ENCODE results near the gene ETFDH.
A peak's percentile ranks its signal among the peaks of the same experiment; 100 is the strongest.
"Not testable (repeated sequence)": the region's sequence is repeated elsewhere in the genome, so short reads cannot be mapped to it uniquely, and the experiment has no call there.

The ETFDH gene

DNA sequence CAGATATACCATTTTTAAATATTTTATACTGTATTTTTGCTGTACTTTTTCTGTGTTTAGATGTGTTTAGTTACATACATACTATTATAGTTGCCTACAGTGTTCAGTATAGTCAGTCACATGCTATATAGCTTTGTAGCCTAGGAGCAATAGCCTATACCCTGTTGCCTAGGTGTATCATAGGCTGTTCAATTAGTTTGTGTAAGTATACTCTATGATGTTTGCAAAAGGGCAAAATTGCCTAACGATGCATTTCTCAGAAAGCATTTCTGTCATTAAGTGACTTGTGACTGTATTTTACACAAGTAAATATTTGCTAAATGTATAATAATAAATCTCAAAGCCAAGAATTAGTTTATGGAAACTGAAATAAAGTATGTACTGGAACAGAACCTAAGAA, 9.5 kb downstream of the ETFDH start:
- no peak for DNase-seq

DNA sequence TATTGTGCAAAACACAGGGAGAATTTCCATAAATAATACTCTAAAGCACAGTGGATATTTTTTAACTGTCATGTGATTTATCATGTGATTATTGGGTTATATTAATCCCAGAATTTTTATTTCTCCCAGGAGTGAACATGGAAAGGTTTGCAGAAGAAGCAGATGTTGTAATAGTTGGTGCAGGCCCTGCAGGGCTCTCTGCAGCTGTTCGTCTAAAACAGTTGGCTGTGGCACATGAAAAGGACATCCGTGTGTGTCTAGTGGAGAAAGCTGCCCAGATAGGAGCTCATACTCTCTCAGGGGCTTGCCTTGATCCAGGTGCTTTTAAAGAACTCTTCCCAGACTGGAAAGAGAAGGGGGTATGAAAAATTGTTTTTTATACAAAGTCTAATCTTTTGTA, 10.0 kb downstream of the ETFDH start:
- no peak for DNase-seq

DNA sequence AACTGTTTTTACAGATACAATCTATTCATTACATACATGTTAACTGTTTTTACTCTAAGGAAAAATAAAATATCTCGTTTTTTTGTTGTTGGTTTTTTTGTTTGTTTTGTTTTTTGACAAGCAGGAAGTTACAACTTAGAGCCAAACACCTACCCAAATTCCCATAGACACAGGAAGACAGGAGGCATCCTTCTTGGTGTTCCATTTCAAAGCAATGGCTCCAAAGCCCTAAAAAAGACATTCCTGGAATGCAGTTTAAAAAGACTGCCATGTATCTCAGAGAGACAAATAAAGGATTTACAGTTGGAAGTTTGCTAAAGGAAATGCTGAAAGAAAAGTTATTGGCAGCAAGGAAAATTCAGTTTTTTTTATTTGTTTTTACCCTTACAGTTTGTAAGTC, 16.7 kb downstream of the ETFDH start:
- DNase-seq = no peak

DNA sequence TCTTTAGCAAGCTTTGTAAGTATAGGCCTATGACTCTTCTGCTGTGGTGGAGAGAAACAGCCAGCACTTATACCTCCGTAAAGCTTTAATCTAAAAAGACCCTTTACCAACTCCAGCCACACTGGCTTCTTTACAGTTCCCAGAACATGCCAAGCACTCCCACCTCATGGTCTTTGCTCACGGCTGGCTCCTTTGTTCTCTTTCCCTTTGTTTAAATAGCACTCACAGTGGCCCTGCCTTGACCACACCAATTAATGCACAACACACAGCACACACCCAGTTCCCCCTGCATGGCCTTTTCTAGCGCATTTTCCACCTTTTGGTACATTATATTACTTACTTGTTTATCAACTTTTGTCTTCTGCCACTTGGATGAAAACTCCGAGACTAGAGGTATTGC, 32.2 kb downstream of the ETFDH start:
- no peak for DNase-seq

DNA sequence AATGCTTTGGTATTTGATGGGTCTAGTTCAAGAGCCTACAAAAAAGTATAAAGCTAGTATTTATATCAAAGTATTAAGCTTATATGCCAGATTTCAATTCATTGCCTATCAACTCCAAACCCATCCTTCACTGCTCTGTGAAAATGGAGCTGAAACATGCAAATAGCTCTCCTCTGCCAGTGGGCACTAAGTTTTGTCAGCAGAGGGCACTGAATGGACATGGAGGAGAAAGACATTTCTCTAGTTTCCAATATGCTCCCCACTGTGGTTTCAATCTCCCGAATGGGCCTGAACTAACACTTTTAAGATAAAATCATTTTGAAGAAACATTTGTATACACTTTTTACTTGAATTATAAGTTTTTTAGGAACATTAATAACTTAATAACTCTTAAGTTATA, 38.7 kb downstream of the ETFDH start:
- DNase-seq = no peak

DNA sequence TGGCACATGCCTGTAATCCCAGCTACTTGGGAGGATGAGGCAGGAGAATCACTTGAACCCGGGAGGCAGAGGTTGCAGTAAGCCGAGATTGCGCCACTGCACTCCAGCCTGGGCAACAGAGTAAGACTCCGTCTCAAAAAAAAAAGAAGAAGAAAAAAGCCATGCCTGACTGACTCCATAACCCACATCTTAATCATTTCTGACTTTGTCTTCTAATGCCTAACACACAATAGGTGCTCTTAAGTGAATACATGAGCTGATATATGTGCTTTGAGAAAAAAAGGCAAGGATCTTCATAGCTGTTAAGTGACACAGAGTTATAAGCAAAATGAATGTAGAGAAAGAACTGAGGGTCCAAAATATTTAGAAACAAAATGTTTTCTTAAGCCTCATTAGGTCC, 40.5 kb downstream of the ETFDH start:
- not testable (repeated sequence) for DNase-seq

DNA sequence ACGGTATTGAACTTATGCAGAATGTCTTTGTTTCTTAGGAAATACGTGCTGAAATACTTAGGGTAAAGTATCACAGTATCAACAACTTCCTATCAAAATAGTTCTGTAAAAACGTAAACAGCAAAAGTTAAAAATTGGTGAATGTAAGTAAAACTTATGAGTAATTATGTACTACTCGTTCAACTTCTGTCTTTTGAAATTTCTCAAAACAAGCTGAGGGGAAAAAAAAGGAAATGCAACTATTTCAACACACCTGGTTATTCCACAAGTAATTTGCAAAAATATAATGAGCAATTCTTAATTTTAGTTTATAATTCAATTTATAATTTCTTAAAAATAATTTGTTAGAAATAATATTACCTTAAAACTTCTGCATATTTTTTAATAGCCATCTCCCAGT, 42.8 kb downstream of the ETFDH start:
- no peak for DNase-seq

DNA sequence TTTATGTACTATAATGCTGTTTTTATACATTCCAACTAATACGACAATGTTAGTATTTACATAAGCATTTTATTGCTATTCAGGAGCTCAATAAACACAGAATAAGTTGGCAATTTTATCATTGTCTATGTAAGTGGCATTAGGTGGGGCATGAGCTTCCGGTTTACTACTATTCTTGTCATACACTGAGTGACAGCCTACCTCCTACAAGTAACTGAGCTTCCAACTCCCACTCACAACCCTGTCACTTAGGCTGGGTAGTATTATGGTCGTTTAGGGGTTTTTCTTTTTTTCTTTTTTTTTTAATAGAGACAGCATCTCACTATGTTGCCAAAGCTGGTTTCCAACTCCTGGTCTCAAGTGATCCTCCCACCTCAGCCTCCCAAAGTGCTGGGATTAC, 43.7 kb downstream of the ETFDH start:
- DNase-seq = no peak

DNA sequence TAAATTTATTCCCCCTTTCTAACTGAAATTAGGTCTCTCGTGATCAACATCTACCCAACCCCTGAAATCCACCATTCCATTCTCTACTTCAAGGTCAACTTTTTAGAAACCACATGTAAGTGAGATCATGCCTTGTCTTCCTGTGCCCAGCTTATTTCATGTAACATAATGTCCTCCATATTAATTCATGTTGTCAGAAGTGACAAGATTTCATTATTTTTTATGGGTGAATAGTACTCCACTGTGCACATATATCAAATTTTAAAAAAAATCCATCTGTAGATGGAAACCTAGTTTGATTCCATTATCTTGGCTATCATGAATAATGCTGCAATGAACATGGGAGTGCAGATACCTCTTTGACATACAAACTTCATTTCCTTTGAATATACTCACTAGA, 49.6 kb downstream of the ETFDH start:
- no peak for DNase-seq

DNA sequence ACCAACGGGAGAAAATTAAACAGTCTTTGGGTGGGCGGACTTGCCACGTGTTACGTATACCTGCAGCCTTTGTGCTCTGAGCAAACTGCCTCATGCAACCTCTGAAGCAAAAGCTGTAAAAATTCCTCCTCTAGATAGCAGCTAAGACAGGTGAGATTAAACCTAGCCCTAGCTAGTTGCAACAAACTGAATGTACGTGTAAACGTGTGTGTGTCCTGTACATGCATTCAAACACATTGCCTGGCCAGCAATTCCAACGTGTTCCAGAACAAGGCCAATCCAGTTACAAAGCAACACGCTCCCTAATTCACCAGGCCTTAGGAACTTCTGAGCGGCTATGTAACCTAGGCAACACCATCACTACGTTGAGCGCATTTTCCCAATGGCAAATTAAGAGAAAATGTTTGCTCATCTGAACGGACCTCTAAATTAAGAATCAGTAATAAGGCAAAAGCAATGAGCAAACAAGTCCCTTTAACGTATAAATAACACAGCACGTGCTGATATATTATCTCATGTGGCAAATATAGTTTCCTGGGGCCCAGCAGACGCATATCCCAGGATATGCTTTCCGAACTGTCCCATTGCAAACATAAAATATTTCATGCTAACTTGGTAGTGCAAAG, 50.3 kb downstream of the ETFDH start:
- DNase-seq = peak; percentile 37

DNA sequence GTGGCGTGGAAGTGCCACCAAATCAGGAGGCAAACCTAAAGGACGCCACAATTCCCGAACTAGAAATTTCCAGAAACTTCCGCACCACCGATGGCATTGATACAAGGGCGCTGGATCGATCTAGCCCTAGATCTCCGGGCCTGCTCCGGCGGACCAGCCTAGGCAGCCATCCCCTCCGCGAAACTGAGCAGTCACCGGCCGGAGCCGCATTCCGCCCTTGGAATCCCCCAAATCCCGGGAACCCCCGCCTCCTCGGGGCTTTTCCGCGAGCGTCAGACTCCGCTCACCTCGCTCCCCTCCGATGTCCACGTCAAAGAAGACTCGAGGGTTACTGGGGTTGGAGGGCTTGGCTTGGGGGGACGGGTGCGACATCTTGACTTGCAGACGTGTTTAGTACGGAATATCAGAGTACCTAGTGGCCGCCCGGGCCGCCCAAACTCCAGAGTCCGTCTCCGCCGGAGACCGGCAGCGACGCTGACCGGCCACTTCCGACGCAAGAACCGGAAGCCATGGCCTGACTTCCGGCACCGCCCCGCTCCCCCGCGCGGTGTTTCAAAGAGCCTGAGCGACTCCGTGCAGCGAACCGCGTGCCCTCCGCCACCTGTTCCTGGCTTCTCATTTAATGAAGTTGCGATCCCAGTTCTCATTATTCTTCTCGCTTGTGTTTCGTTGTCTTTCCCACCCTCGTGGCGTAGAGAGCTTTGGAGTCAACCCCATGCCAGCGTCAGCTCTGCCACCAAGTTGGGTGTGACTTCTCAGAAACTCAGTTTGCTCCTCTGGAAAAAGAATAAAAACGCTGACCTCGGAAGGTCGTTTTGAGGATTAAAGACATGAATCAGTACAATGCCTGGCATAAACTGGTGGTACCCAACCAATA, 51.1 kb downstream of the ETFDH start, which contains the start of gene PPID:
TSS of gene PPID (minus strand) at position 480 of the 877 bp plus-strand sequence. CDS start at position 372, 108 bp downstream.
- peak; percentile 95 for DNase-seq

DNA sequence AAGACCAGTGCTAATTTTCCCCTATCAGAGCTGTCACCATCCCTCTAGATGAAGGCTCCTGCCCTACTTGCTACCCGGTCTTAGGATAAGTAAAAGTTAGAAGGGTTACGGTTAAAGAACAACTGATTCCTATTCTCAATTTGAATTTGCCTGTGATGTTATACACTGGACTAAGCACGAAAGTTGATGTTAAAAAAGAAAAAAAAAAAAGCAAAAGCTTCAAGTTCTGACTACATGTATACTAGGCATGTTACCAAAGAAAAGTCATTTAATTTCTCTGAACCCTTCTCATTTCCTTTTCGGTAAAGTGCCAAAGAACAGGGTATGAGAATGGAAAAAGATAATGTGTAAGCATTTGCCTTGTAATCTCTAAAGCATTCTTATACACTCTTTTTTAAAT, 52.5 kb downstream of the ETFDH start:
- no peak for DNase-seq

DNA sequence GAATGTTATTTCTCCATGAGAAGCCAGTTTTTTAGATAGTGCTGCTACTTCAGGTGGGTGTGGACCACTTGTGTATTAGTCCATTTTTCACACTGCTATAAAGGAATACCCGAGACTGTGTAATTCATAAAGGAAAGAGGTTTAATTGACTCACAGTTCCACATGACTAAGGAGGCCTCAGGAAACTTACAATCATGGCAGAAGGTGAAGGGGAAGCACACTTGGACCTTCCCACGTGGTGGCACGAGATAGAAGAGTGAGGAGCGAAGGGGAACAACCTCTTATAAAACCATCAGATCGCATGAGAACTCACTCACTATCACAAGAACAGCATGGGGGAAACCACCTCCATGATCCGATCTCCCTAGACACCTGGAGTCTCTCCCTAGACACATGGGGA, 54.5 kb downstream of the ETFDH start:
- DNase-seq = no peak

DNA sequence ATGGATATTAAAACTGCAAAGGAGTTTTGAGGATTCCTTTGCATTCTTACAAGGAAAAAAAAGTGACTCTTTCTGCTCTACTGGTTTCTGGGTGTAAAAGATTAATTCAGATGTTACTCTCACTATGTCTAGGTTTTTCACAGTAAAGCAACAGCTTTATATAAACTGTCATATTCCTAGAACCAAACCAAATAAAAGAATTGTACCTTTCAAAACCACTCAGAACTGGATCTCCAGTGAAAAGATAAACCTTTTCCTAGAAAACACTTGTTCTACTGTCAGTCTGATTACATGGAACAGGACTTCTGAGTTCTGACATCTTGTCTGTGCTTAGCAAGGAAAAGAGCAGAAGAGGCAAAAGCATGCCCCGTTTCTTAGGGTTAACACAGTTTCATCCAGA, 56.1 kb downstream of the ETFDH start:
- no peak for DNase-seq

DNA sequence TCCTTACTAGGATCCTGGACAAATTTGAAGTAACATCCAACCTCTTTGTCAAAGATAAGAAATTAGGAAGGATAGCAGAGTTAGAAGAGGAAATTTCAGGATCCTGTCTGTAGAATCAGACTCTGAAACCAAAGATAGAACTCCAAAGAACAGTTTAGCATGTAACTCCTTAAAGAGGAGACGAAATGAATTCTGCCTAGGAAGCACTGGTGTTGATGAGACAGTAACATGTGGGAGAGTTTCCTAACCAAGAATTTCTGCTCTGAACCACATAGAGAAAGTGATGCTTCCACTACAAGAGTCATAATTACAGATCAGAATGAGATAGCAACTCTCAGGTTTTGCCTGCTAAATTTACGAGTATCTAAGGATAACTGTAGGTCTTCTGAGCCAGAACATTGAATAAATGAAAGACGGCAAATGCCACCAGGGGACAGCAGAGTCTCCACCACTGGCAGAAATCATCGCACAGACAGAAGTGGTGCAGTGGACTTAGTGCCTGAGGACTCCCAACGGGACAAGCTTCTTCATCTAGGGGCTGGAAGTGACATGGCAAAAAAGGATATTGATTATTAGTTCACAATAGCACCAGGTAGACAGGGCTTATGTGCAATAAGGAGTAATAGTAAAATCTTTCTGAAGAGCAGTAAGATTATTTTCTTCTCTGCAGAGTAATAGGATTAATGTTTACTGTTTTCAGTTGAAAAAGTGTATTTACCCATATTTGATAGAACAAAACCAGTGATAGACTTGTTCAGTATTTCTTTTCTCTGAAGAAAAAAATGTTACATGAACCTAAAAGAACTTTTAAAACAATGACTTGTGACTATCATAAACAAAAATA, 57.8 kb downstream of the ETFDH start:
- peak; percentile 47 for DNase-seq

DNA sequence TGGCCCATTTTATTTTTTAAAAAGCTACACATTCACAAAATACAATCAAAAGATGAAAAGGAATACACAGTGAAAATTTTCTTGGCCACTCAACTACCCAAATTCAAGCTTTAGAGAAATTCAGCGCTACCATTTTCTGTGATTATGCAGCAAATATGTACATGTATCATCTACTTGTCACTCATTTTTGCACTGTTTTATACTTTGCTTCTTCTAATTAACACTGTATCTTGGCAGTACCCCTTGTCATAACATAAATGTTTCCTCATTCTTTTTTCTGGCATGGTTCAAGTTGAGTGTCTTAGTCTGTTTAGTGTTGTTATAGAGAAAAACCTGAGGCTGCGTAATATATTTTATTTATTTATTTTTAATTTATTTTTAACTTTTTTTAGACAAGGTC, 66.8 kb downstream of the ETFDH start:
- no peak for DNase-seq

DNA sequence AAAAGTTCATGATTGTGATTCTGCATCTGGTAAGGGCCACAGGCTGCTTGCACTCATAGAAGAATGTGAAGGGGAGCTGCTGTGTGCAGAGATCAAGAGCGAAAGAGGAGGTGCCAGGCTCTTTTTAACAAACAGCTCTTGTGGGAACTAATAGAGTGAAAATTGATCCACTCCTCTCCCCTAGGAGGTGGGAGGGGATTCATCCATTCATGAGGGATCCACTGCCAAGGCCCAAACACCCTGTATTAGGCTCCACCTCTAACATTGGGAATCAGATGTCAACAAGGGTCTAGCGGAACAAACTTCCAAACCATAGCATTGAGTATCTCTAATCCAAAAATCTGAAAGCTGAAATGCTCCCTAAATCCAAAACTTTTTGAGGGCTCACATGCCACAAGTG, 67.5 kb downstream of the ETFDH start:
- no peak for DNase-seq

DNA sequence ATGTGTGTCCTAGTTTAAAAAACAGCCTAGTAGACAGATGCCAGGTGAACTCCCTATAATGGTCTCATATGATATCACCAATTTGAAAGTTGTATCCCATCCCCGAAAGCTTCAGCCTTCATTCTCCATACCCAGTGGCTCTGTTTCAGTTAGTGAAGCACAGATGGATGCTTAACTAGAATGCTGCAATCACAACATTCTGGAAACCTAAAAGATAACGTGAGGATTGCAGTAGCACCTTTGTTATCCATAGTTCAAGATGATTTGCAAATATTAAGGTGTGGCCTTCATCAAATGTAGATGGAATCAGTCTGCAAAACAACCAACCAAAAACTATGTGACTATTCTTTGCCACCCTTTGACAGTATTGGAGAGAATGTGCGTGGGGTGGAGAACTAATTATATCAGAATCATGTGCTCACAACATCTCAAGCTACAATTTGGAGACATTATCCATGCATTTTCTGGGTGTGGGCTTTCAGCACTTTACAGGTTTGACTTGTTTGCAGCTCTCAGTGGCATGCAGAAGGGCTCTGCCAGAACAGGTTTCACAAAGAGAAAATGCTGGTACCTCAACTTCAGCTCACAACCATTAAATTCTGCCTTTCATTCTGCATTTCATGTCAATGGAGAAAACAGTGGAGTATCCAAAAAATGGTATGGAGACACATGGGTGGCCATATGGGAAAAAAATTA, 69.4 kb downstream of the ETFDH start:
- no peak for DNase-seq

DNA sequence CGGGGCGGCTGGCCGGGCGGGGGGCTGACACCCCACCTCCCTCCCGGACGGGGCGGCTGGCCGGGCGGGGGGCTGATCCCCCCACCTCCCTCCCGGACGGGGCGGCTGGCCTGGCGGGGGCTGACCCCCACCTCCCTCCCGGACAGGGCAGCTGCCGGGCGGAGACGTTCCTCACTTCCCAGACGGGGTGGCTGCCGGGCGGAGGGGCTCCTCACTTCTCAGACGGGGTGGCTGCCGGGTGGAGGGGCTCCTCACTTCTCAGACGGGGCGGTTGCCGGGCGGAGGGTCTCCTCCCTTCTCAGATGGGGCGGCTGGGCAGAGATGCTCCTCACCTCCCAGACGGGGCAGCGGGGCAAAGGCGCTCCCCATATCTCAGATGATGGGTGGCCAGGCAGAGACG, 74.4 kb downstream of the ETFDH start:
- not testable (repeated sequence) for DNase-seq

DNA sequence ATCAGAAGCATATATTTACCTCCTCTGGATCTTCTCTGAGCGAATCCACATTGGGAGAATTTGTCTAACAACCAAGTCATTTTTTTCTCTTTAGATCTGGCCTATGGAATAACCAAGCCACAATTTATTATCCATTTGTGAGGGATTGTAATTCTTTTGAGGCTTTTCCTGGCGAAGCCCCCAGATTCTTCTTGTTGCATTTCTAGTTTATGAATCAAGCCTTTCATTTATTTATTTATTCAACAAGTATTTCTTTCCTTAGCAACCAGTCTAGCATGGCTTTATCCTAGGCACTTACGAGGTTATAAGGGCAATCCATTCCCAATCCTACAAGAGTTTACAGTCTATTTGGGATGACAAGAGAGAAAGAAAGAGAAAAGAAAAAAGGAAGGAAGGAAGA, 78.3 kb downstream of the ETFDH start:
- DNase-seq = no peak

DNA sequence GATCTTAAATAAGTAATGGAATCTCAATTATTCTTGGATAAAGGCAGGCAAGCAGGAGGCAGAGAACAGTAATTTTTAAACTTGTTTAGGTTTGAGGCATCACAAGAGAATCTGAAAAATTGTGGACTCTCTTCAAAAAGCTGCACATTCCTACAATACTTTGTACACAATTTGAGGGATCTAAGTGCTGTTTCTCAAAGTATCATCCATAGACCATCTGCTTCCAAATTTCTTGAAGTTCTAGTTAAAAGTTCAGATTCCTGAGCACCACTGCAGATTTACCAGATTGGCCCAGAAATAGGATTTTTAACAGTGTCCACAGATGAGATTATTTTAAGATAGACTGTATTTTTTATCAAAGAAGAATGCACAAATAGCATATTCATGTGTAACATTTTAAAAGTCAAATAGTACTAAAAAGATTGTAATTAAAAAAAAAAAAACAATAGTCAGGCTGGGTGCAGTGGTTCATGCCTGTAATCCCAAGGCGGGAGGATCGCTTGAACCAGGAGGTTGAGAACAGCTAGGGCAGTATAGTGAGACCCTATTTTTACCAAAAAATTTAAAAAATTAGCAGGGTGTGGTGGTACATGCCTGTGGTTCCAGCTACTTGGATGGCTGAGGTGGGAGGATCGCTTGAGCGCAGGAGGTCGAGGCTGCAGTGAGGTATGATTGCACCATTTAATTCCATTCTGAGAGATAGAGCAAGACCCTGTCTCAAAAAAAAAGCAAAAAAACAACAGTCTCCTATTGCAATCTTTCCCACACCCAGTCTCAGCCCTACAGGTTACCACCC, 82.5 kb downstream of the ETFDH start:
- DNase-seq = no peak

DNA sequence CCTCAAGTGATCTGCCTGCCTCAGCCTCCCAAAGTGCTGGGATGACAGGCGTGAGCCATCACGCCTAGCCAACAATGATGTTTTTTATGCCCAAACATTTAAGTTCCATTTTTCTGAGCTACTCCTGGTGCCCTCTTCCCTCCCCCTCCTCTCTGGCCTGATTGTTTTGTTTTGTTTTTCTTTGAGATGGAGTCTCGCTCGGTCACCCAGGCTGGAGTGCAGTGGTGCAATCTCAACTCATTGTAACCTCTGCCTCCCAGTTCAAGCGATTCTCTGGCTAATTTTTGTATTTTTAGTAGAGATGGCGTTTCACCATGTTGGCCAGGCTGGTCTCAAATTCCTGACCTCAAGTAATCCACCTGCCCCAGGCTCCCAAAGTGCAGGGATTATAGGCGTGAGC, 83.7 kb downstream of the ETFDH start:
- not testable (repeated sequence) for DNase-seq

Data from retina (tissue), 1 donor.